ENCODE data around the gene IFNK.

DNA sequence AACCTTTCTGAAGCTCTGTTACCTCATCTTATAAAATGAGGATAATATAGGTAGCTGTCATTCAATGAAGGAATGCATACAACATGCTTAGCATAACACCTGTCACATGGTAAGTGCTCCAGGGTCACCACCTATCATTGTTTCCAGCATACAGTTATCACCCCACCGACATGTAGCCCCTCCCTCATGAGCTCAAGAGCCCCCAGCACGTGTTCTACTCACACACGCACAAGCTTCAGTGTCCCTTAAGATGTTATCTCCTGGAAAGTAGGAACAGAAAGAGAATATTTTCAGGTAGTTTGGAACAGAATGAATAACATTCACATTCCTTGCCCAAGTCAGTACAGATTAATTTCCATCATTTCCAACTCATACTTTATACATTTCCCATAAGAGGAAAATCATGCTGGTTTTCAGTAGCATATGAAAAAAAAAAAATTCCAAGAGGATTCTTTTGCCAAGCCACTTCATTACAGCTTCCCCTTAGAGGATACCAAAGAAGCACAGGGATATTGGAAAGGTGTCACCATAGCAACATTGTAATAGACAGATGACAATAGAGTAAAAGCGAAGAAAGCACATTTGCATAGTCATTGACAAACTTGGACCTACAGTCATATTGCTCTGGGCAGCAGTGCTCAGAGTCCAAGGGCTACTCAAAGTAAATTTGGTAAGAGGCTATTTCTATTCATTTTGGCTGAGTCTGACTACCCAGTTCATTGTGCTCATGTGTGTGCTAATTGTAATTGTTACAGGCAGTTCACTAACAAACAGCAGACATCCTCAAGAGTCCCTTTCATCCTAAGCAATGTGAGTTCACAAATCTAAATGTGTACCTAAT is 7.0 kb downstream of the IFNK start:
- TF ChIP-seq, protein P1, sequence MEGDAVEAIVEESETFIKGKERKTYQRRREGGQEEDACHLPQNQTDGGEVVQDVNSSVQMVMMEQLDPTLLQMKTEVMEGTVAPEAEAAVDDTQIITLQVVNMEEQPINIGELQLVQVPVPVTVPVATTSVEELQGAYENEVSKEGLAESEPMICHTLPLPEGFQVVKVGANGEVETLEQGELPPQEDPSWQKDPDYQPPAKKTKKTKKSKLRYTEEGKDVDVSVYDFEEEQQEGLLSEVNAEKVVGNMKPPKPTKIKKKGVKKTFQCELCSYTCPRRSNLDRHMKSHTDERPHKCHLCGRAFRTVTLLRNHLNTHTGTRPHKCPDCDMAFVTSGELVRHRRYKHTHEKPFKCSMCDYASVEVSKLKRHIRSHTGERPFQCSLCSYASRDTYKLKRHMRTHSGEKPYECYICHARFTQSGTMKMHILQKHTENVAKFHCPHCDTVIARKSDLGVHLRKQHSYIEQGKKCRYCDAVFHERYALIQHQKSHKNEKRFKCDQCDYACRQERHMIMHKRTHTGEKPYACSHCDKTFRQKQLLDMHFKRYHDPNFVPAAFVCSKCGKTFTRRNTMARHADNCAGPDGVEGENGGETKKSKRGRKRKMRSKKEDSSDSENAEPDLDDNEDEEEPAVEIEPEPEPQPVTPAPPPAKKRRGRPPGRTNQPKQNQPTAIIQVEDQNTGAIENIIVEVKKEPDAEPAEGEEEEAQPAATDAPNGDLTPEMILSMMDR (IDR thresholded peaks at IDR 0.05; ENCODE audit: low read depth, low read length), result no peak
- no peak for TF ChIP-seq EZH2phosphoT487 (IDR thresholded peaks at IDR 0.05; ENCODE audit: low read depth)

Measured in OCI-LY3 (cell line).